Measurements from ENCODE around the gene PKD1. TPM values are rescaled to one million over a fixed set of nuclear protein-coding genes. Genes with fewer than 3 reads are reported as not detected.

PKD1 gene
- total RNA-seq, 1 experiment from 2014 or later = 82.0 TPM

- Mint-ChIP-seq H3K9me3 (ENCODE audit: low read depth, unreplicated experiment) (no peaks in the 10 kb centered on the region), H3K36me3 (ENCODE audit: insufficient read depth, unreplicated experiment) (peaks cover 33% of the 10 kb centered on the region), H3K4me1 (ENCODE audit: low read depth, unreplicated experiment) (no peaks in the 10 kb centered on the region), H3K27ac (ENCODE audit: unreplicated experiment) (no peak overlapping the region), H3K4me3 (ENCODE audit: low read depth, unreplicated experiment) (no peak overlapping the region), H3K27me3 (ENCODE audit: unreplicated experiment) (no peaks in the 10 kb centered on the region)
- TF ChIP-seq CTCF (IDR thresholded peaks at IDR 0.05; ENCODE audit: unreplicated experiment) = no peak
- CTCF ChIA-PET = no interaction called here
- no TSS peak for BruUV-seq (replicated peaks)
- intact Hi-C loops (cut with micrococcal nuclease; ENCODE audit: unreplicated experiment) = no loop called here
- no peak for DNase-seq
Measured at GRCh38 chr16:2064368-2064945, 71.2 kb downstream of the PKD1 start.

GRCh38 chr16:2063861-2064260 is 71.8 kb downstream of the PKD1 start:
- no peak for DNase-seq
- Mint-ChIP-seq H3K4me3 (ENCODE audit: low read depth, unreplicated experiment) (no peak overlapping the region), H3K27ac (ENCODE audit: unreplicated experiment) (no peak overlapping the region), H3K36me3 (ENCODE audit: insufficient read depth, unreplicated experiment) (peaks cover 31% of the 10 kb centered on the region), H3K4me1 (ENCODE audit: low read depth, unreplicated experiment) (no peaks in the 10 kb centered on the region), H3K27me3 (ENCODE audit: unreplicated experiment) (no peaks in the 10 kb centered on the region), H3K9me3 (ENCODE audit: low read depth, unreplicated experiment) (no peaks in the 10 kb centered on the region)
- intact Hi-C loops (cut with micrococcal nuclease; ENCODE audit: unreplicated experiment) = no loop called here
- TF ChIP-seq CTCF (IDR thresholded peaks at IDR 0.05; ENCODE audit: unreplicated experiment) = no peak
- no TSS peak for BruUV-seq (replicated peaks)
- CTCF ChIA-PET = no interaction called here

GRCh38 chr16:2062801-2063200 is 72.9 kb downstream of the PKD1 start:
- Mint-ChIP-seq H3K4me1 (ENCODE audit: low read depth, unreplicated experiment) (no peaks in the 10 kb centered on the region), H3K4me3 (ENCODE audit: low read depth, unreplicated experiment) (no peak overlapping the region), H3K27me3 (ENCODE audit: unreplicated experiment) (no peaks in the 10 kb centered on the region), H3K36me3 (ENCODE audit: insufficient read depth, unreplicated experiment) (peaks cover 27% of the 10 kb centered on the region), H3K9me3 (ENCODE audit: low read depth, unreplicated experiment) (no peaks in the 10 kb centered on the region), H3K27ac (ENCODE audit: unreplicated experiment) (no peak overlapping the region)
- no peak for TF ChIP-seq CTCF (IDR thresholded peaks at IDR 0.05; ENCODE audit: unreplicated experiment)
- BruUV-seq (replicated peaks) = no TSS peak
- no peak for DNase-seq
- intact Hi-C loops (cut with micrococcal nuclease; ENCODE audit: unreplicated experiment) = no loop called here
- CTCF ChIA-PET = no interaction called here

- TF ChIP-seq CTCF (IDR thresholded peaks at IDR 0.05; ENCODE audit: unreplicated experiment) = no peak
- intact Hi-C loops (cut with micrococcal nuclease; ENCODE audit: unreplicated experiment) = no loop called here
- no peak overlapping the region for H3K27ac Mint-ChIP-seq (ENCODE audit: unreplicated experiment)
- H3K4me3 Mint-ChIP-seq (ENCODE audit: low read depth, unreplicated experiment) = no peak overlapping the region
- BruUV-seq (replicated peaks) = no TSS peak
- no peak for DNase-seq
- no peaks in the 10 kb centered on the region for H3K4me1 Mint-ChIP-seq (ENCODE audit: low read depth, unreplicated experiment)
- no peaks in the 10 kb centered on the region for H3K9me3 Mint-ChIP-seq (ENCODE audit: low read depth, unreplicated experiment)
- H3K36me3 Mint-ChIP-seq (ENCODE audit: insufficient read depth, unreplicated experiment) = peaks cover 30% of the 10 kb centered on the region
- H3K27me3 Mint-ChIP-seq (ENCODE audit: unreplicated experiment) = no peaks in the 10 kb centered on the region
- CTCF ChIA-PET = no interaction called here
Measured at GRCh38 chr16:2061526-2061925, 74.2 kb downstream of the PKD1 start.
